HEK293 (cell line): ENCODE data around the gene RORB.
"Not testable (repeated sequence)": the region's sequence is repeated elsewhere in the genome, so short reads cannot be mapped to it uniquely, and the experiment has no call there.

Source experiments
- CTCF ChIA-PET: fragments of 350-600 bp; formaldehyde crosslinking; extraction: SDS; loops from one replicate; lab custom pipeline; 2021; ENCODE audit warnings: antibody characterized with exemption; lab: Yijun Ruan, JAX
- POLR2A ChIA-PET: fragments of 300-600 bp; formaldehyde crosslinking; extraction: SDS; loops from one replicate; lab custom pipeline; 2020; ENCODE audit warnings: antibody characterized with exemption, inconsistent platforms; lab: Yijun Ruan, JAX
- H3K27ac ChIP-seq: fragments of 200-500 bp; sonication (Bioruptor generic); 2 replicates; pipeline ENCODE4 v1.5.1; 2014; ENCODE audit warnings: low read depth, low read length, control low read depth, inconsistent platforms; ENCODE audit errors: extremely low read depth
- H3K36me3 ChIP-seq, 2 experiments: fragments of 200-500 bp in 1 of 2; sonication (Bioruptor generic) in 1 of 2; 1 replicate in 1 of 2; 2 replicates in 1 of 2; pipeline ENCODE4 v1.5.1; 2014 to 2017; ENCODE audit warnings: inconsistent platforms in 2 of 2, low read length in 2 of 2; ENCODE audit not compliant: control insufficient read depth in 2 of 2, insufficient read depth in 1 of 2
- H3K4me1 ChIP-seq: fragments of 200-500 bp; sonication (Bioruptor generic); 2 replicates; pipeline ENCODE4 v1.5.1; 2014; ENCODE audit warnings: mild to moderate bottlenecking, low read length, inconsistent platforms; ENCODE audit not compliant: control insufficient read depth, insufficient read depth
- H3K4me3 ChIP-seq: 2 replicates; pipeline ENCODE4 v1.5.1; 2011; ENCODE audit warnings: low read depth, mild to moderate bottlenecking, control low read depth, low read length, moderate library complexity
- H3K9me3 ChIP-seq: fragments of 200-500 bp; sonication (Bioruptor generic); 2 replicates; pipeline ENCODE4 v1.5.1; 2014; ENCODE audit warnings: low read depth, low read length, inconsistent platforms; ENCODE audit not compliant: control insufficient read depth, insufficient read depth
- MYNN ChIP-seq: fragments of 450-650 bp; formaldehyde crosslinking; IDR thresholded peaks from 2 replicates; pipeline ENCODE4 v1.5.1; 2016; ENCODE audit warnings: missing biosample characterization, missing genetic modification characterization, borderline replicate concordance
- MZF1 ChIP-seq: fragments of 450-650 bp; formaldehyde crosslinking; IDR thresholded peaks from 2 replicates; pipeline ENCODE4 v1.5.1; 2017; ENCODE audit warnings: missing biosample characterization, missing genetic modification characterization, borderline replicate concordance
- REPIN1 ChIP-seq: fragments of 450-650 bp; formaldehyde crosslinking; IDR thresholded peaks from 2 replicates; pipeline ENCODE4 v1.5.1; 2017; ENCODE audit warnings: missing biosample characterization, missing genetic modification characterization, low read depth
- TRIM28 ChIP-seq: IDR thresholded peaks from 2 replicates; pipeline ENCODE4 v1.6.1; 2011; ENCODE audit warnings: low read length, control low read depth, borderline replicate concordance
- ZFP3 ChIP-seq: fragments of 450-650 bp; formaldehyde crosslinking; IDR thresholded peaks from 2 replicates; pipeline ENCODE4 v1.5.1; 2016; ENCODE audit warnings: low read depth, missing biosample characterization, missing genetic modification characterization
- ZFP41 ChIP-seq: fragments of 450-650 bp; formaldehyde crosslinking; IDR thresholded peaks from 2 replicates; pipeline ENCODE4 v1.5.1; 2016; ENCODE audit warnings: missing biosample characterization, missing genetic modification characterization, borderline replicate concordance
- ZNF221 ChIP-seq: fragments of 450-650 bp; formaldehyde crosslinking; IDR thresholded peaks from 2 replicates; pipeline ENCODE4 v1.5.1; 2017; ENCODE audit warnings: missing biosample characterization, missing genetic modification characterization, borderline replicate concordance
- ZNF223 ChIP-seq: fragments of 450-650 bp; formaldehyde crosslinking; IDR thresholded peaks from 2 replicates; pipeline ENCODE4 v1.5.1; 2016; ENCODE audit warnings: missing biosample characterization, missing genetic modification characterization
- ZNF23 ChIP-seq: fragments of 450-650 bp; formaldehyde crosslinking; IDR thresholded peaks from 2 replicates; pipeline ENCODE4 v1.5.1; 2016; ENCODE audit warnings: missing biosample characterization, missing genetic modification characterization, borderline replicate concordance
- ZNF248 ChIP-seq: fragments of 450-650 bp; formaldehyde crosslinking; IDR thresholded peaks from 2 replicates; pipeline ENCODE4 v1.5.1; 2017; ENCODE audit warnings: missing biosample characterization, missing genetic modification characterization
- ZNF266 ChIP-seq: fragments of 450-650 bp; formaldehyde crosslinking; IDR thresholded peaks from 2 replicates; pipeline ENCODE4 v1.5.1; 2016; ENCODE audit warnings: missing biosample characterization, missing genetic modification characterization, low read depth
- ZNF391 ChIP-seq: fragments of 450-650 bp; formaldehyde crosslinking; IDR thresholded peaks from 2 replicates; pipeline ENCODE4 v1.5.1; 2016; ENCODE audit warnings: low read depth, missing biosample characterization, missing genetic modification characterization, borderline replicate concordance
- ZNF473 ChIP-seq: fragments of 450-650 bp; formaldehyde crosslinking; IDR thresholded peaks from 2 replicates; pipeline ENCODE4 v1.5.1; 2017; ENCODE audit warnings: missing biosample characterization, missing genetic modification characterization
- ZNF544 ChIP-seq: fragments of 450-650 bp; formaldehyde crosslinking; IDR thresholded peaks from 2 replicates; pipeline ENCODE4 v1.5.0; 2017; ENCODE audit warnings: missing biosample characterization, missing genetic modification characterization
- ZNF621 ChIP-seq: fragments of 450-650 bp; formaldehyde crosslinking; IDR thresholded peaks from 2 replicates; pipeline ENCODE4 v1.5.1; 2017; ENCODE audit warnings: missing biosample characterization, missing genetic modification characterization
- ZSCAN30 ChIP-seq: fragments of 450-650 bp; IDR thresholded peaks from 2 replicates; pipeline ENCODE4 v1.5.1; 2018; ENCODE audit warnings: missing biosample characterization, mild to moderate bottlenecking, missing genetic modification characterization, moderate library complexity
- TF ChIP-seq, protein P1 (sequence below): fragments of 450-650 bp; formaldehyde crosslinking; IDR thresholded peaks from 2 replicates; pipeline ENCODE4 v1.5.1; 2016; ENCODE audit warnings: missing biosample characterization, missing genetic modification characterization, low read depth
- TF ChIP-seq, protein P2 (sequence below): fragments of 450-650 bp; formaldehyde crosslinking; IDR thresholded peaks from 2 replicates; pipeline ENCODE4 v1.5.1; 2016; ENCODE audit warnings: missing biosample characterization, missing genetic modification characterization
- TF ChIP-seq, protein P3 (sequence below): fragments of 450-650 bp; formaldehyde crosslinking; IDR thresholded peaks from 2 replicates; pipeline ENCODE4 v1.5.1; 2016; ENCODE audit warnings: missing biosample characterization, missing genetic modification characterization

The RORB gene

DNA sequence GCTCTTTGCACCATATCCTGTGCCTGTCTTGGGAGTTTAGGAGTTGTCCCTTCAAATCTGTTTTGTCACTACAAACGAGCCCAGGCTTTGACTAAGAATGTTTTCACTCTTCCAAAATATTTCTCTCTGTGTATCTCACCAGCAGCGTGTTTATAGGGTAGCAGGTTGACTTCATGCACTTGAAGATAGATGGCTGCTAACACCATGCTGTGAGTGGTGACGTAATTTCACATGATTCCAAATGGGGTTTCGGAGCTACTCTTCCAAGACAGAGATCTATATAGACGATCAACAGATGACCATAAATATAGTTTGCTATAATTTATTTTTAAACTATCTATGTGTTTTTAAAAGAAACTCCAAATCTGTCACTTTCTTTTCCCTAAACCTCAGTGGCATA lies 30.6 kb downstream of the RORB start (continued):
- TF ChIP-seq ZNF473 (tag by site-specific recombination), result no peak
- TF ChIP-seq TRIM28, result peak; percentile 58; the same call in 1 of the 2 replicates
- TF ChIP-seq, protein P1, sequence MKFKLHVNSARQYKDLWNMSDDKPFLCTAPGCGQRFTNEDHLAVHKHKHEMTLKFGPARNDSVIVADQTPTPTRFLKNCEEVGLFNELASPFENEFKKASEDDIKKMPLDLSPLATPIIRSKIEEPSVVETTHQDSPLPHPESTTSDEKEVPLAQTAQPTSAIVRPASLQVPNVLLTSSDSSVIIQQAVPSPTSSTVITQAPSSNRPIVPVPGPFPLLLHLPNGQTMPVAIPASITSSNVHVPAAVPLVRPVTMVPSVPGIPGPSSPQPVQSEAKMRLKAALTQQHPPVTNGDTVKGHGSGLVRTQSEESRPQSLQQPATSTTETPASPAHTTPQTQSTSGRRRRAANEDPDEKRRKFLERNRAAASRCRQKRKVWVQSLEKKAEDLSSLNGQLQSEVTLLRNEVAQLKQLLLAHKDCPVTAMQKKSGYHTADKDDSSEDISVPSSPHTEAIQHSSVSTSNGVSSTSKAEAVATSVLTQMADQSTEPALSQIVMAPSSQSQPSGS, result 0 out of 2 replicates have a peak, but pooled peaks have one; percentile 55
- no peak for TF ChIP-seq ZNF391 (tag by site-specific recombination)

DNA sequence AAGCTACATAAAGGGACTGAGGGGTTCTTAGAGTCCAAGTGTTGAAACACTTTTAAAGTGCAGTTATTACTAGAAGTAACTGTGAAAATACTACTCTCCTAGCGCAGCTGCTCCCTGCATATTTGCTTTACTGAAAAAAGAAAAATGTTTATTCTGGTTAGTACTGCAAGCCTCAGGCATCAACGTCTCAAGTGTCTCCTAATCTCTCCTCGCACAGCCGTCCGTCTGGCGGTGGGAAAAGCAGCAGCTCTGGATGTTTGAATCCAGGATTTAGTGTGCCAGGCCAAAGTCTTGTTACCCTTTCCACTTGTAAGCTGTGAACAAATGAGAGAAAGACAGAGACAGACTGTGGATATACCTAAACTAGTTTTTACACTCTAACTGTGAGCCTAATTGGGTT lies 31.1 kb downstream of the RORB start:
- Histone ChIP-seq H3K9me3 (no peaks in the 10 kb centered on the region), H3K27ac (no peak overlapping the region), H3K36me3 (no peaks in the 10 kb centered on the region), H3K4me3 (no peak overlapping the region), H3K4me1 (no peaks in the 10 kb centered on the region)
- CTCF ChIA-PET, result no interaction called here
- POLR2A ChIA-PET, result no interaction called here
- TF ChIP-seq ZFP3 (tag by site-specific recombination) (no peak), MZF1 (no peak), ZNF23 (tag by site-specific recombination) (no peak), ZNF221 (no peak), ZNF544 (tag by site-specific recombination) (no peak), TRIM28 (no peak; the same call in 1 of the 2 replicates), ZNF223 (tag by site-specific recombination) (no peak), MYNN (tag by site-specific recombination) (no peak), ZFP41 (no peak), ZNF621 (no peak), ZNF248 (tag by site-specific recombination) (no peak), ZNF266 (tag by site-specific recombination) (no peak), ZSCAN30 (tag by site-specific recombination) (no peak), REPIN1 (tag by site-specific recombination) (no peak)
- TF ChIP-seq, protein P2, sequence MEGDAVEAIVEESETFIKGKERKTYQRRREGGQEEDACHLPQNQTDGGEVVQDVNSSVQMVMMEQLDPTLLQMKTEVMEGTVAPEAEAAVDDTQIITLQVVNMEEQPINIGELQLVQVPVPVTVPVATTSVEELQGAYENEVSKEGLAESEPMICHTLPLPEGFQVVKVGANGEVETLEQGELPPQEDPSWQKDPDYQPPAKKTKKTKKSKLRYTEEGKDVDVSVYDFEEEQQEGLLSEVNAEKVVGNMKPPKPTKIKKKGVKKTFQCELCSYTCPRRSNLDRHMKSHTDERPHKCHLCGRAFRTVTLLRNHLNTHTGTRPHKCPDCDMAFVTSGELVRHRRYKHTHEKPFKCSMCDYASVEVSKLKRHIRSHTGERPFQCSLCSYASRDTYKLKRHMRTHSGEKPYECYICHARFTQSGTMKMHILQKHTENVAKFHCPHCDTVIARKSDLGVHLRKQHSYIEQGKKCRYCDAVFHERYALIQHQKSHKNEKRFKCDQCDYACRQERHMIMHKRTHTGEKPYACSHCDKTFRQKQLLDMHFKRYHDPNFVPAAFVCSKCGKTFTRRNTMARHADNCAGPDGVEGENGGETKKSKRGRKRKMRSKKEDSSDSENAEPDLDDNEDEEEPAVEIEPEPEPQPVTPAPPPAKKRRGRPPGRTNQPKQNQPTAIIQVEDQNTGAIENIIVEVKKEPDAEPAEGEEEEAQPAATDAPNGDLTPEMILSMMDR (tag by site-specific recombination), result no peak
- TF ChIP-seq, protein P3, sequence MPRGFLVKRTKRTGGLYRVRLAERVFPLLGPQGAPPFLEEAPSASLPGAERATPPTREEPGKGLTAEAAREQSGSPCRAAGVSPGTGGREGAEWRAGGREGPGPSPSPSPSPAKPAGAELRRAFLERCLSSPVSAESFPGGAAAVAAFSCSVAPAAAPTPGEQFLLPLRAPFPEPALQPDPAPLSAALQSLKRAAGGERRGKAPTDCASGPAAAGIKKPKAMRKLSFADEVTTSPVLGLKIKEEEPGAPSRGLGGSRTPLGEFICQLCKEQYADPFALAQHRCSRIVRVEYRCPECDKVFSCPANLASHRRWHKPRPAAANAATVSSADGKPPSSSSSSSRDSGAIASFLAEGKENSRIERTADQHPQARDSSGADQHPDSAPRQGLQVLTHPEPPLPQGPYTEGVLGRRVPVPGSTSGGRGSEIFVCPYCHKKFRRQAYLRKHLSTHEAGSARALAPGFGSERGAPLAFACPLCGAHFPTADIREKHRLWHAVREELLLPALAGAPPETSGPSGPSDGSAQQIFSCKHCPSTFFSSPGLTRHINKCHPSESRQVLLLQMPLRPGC, result no peak

DNA sequence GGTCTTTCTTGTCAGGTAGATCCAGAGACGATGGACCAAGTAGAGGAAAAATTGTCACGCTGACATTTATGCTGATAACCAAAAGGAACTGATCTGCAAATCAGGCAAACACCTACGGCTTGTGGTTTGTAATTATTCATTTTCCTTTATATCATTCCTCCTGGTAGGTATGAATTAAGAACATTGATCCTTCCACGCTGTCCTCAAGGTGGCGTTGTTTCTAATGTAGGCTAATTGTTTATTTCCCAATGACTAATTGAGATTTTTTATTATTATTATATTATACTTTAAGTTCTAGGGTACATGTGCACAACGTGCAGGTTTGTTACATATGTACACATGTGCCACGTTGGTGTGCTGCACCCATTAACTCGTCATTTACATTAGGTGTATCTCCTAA lies 33.3 kb downstream of the RORB start:
- POLR2A ChIA-PET, H3K9me3 ChIP-seq, H3K4me1 ChIP-seq, H3K4me3 ChIP-seq, H3K36me3 ChIP-seq, H3K27ac ChIP-seq: not testable (repeated sequence)
- CTCF ChIA-PET, result interaction anchor here (0.7 kb wide), 1 partner anchor 48 kb away, joined by 6 read pairs; no protein-coding TSS in a partner anchor
